Measurements from ENCODE around the gene DLK1.

DNA sequence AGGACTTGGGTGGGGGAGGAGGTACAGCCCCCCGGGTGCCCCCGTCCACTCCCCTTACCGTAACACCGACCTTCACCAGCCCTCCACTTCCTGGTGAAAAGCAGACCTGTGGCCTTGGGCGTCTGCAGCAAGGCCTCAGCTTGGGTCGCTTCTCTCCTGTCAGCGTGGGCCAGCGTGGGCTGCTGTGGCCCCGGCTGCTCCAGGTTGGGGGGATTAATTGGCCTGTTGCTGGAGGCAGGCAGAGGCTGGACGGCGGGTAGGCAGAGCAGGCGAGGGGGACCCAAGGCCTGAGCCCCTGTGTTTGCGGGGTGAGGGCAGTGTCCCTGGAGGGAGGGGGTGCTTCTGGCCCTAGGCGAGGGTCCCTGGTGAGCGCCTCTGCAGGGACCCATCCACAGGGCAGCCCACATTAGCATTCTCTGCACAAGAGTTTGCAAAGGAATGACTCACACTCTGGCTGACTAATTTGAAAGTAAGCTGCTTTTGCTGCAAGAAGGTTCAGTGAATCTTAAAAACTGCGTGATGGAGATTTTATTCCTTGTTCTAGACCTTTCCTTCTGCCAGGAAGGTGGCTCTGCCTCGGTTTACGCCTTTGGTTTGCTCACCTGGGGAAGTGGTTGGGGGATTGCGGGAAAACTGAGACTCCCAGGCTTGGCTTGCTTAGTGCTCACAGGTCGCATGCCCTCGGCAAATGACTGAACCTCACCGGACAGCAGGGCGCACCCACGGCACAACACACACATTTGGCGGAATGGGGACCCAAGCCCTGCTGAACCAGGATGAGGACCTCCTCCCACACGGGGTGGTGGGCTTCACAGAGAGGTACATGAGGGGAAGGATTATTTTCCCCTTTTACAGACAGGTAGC lies 37.9 kb upstream of the DLK1 start:
- TF ChIP-seq EGR1 (IDR thresholded peaks at IDR 0.05) (no peak), CREB1 (IDR thresholded peaks at IDR 0.05; ENCODE audit: low read depth) (no peak), EP300 (IDR thresholded peaks at IDR 0.05; ENCODE audit: borderline replicate concordance) (no peak), FOXM1 (IDR thresholded peaks at IDR 0.05; ENCODE audit: borderline replicate concordance, low read depth) (no peak), YY1 (IDR thresholded peaks at IDR 0.05; ENCODE audit: low read depth) (no peak), CEBPB (IDR thresholded peaks at IDR 0.05) (no peak), TAF1 (IDR thresholded peaks at IDR 0.05; ENCODE audit: low read depth) (no peak), ZBTB7A (IDR thresholded peaks at IDR 0.05; ENCODE audit: low read depth) (no peak), NFIC (IDR thresholded peaks at IDR 0.05) (no peak), RAD21 (IDR thresholded peaks at IDR 0.05; ENCODE audit: low read depth) (no peak), TCF12 (IDR thresholded peaks at IDR 0.05; ENCODE audit: low read depth) (no peak)
- TF ChIP-seq, protein P1, sequence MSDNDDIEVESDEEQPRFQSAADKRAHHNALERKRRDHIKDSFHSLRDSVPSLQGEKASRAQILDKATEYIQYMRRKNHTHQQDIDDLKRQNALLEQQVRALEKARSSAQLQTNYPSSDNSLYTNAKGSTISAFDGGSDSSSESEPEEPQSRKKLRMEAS (IDR thresholded peaks at IDR 0.05), result no peak
- TF ChIP-seq, protein P2, sequence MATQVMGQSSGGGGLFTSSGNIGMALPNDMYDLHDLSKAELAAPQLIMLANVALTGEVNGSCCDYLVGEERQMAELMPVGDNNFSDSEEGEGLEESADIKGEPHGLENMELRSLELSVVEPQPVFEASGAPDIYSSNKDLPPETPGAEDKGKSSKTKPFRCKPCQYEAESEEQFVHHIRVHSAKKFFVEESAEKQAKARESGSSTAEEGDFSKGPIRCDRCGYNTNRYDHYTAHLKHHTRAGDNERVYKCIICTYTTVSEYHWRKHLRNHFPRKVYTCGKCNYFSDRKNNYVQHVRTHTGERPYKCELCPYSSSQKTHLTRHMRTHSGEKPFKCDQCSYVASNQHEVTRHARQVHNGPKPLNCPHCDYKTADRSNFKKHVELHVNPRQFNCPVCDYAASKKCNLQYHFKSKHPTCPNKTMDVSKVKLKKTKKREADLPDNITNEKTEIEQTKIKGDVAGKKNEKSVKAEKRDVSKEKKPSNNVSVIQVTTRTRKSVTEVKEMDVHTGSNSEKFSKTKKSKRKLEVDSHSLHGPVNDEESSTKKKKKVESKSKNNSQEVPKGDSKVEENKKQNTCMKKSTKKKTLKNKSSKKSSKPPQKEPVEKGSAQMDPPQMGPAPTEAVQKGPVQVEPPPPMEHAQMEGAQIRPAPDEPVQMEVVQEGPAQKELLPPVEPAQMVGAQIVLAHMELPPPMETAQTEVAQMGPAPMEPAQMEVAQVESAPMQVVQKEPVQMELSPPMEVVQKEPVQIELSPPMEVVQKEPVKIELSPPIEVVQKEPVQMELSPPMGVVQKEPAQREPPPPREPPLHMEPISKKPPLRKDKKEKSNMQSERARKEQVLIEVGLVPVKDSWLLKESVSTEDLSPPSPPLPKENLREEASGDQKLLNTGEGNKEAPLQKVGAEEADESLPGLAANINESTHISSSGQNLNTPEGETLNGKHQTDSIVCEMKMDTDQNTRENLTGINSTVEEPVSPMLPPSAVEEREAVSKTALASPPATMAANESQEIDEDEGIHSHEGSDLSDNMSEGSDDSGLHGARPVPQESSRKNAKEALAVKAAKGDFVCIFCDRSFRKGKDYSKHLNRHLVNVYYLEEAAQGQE (IDR thresholded peaks at IDR 0.05; ENCODE audit: low read depth), result no peak
